ENCODE results near the gene ARL15. TPM values are rescaled to one million over a fixed set of nuclear protein-coding genes. Genes with fewer than 3 reads are reported as not detected.
A peak's percentile ranks its signal among the peaks of the same experiment; 100 is the strongest.

ARL15 gene
- total and polyA plus RNA-seq, 2 of the 4 experiments (the other 2 are of a cell fraction), result 7.3 to 19.2 TPM

GRCh38 chr5:54311176-54311677, 854 bp upstream of the ARL15 start:
- no peaks in the 10 kb centered on the region for H3K36me3 ChIP-seq (ENCODE audit: control insufficient read depth, insufficient read depth, low read length)
- peak overlapping the region; percentile 9; the same call in 1 of the 2 replicates for H4K5ac ChIP-seq (ENCODE audit: low read depth, low read length)
- H3K4me3 ChIP-seq (ENCODE audit: insufficient read depth, low read depth, low read length), result peak overlapping the region; percentile 62
- WGBS, 2 experiments (ENCODE audit: extremely low coverage in 2 of 2, insufficient read length in 1 of 2), result no CpG with 5 or more reads among the region's 16 CpGs
- intact Hi-C loops (cut with micrococcal nuclease), result loop anchor here (2.0 kb wide), 1 partner anchor 178 kb away; no protein-coding TSS in a partner anchor
- DNase-seq (peak; percentile 26), ATAC-seq (ENCODE audit: low read depth) (peak; percentile 5; the same call in 1 of the 2 replicates)
- no TSS peak for BruUV-seq (replicated peaks)
- H3K56ac ChIP-seq (ENCODE audit: extremely low read depth, insufficient read depth, low read length), result no peak overlapping the region
- CTCF ChIA-PET, result interaction anchor here (0.6 to 2.4 kb wide), 11 partner anchors 16 to 1545 kb away, joined by 3 to 13 read pairs (median 3); no protein-coding TSS in a partner anchor
- POLR2A ChIA-PET (ENCODE audit: unreplicated experiment), result interaction anchor here (0.6 kb wide), 1 partner anchor 56 kb away, joined by 3 read pairs; no protein-coding TSS in a partner anchor
- peak overlapping the region; percentile 72 for H3K9ac ChIP-seq (ENCODE audit: low read depth, low read length)
- H3K9me3 ChIP-seq (ENCODE audit: control insufficient read depth, insufficient read depth, low read length), result no peaks in the 10 kb centered on the region
- no peak overlapping the region; the same call in 1 of the 2 replicates for H2BK120ac ChIP-seq (ENCODE audit: low read depth, low read length)
- H2BK15ac ChIP-seq (ENCODE audit: low read depth, low read length), result no peak overlapping the region; the same call in 2 of the 3 replicates
- H2BK5ac ChIP-seq (ENCODE audit: low read depth, low read length, poor library complexity, severe bottlenecking), result no peak overlapping the region
- peak overlapping the region; percentile 19; the same call in 1 of the 2 replicates for H3K18ac ChIP-seq (ENCODE audit: low read depth, low read length)
- in situ Hi-C loops (cut with MboI; ENCODE audit: low sequenced_read_pairs), result no loop called here
- peak overlapping the region; percentile 79 for H3K27ac ChIP-seq (ENCODE audit: insufficient read depth, low read length)
- H2AK5ac ChIP-seq (ENCODE audit: low read depth, low read length), result no peak overlapping the region
- peak overlapping the region; percentile 39 for H3K23ac ChIP-seq (ENCODE audit: low read depth, low read length)
- no peak overlapping the region for H4K91ac ChIP-seq (ENCODE audit: insufficient read depth, low read depth, low read length)
- H3K9me1 ChIP-seq (ENCODE audit: insufficient read depth, low read length), result no peaks in the 10 kb centered on the region; the same call in 1 of the 2 replicates
- H3K27me3 ChIP-seq (ENCODE audit: control insufficient read depth, insufficient read depth, low read length), result peaks cover 3% of the 10 kb centered on the region; the same call in 1 of the 2 replicates
- peak overlapping the region in 1 of 2 experiments; percentile 65; a peak in 1 of 4 replicates for H4K8ac ChIP-seq (ENCODE audit: low read depth in 2 of 2, low read length in 2 of 2)
- H2AFZ ChIP-seq (replicated peaks; ENCODE audit: low read length, poor library complexity), result peak overlapping the region; percentile 91
- H3K4ac ChIP-seq (ENCODE audit: low read depth, low read length), result peak overlapping the region; percentile 57
- peak overlapping the region; percentile 95 for H3K4me2 ChIP-seq (ENCODE audit: low read depth, low read length)
- no peaks in the 10 kb centered on the region; the same call in 1 of the 2 replicates for H3K4me1 ChIP-seq (ENCODE audit: control insufficient read depth, insufficient read depth, low read length)
- H2AK9ac ChIP-seq (replicated peaks; ENCODE audit: low read depth, low read length, poor library complexity), result peak overlapping the region; percentile 39
- H3K14ac ChIP-seq (replicated peaks; ENCODE audit: low read depth, low read length), result peak overlapping the region; percentile 84; the same call in 1 of the 2 replicates
- H4K20me1 ChIP-seq (ENCODE audit: insufficient read depth, low read length), result no peaks in the 10 kb centered on the region; the same call in 1 of the 2 replicates
- H2BK20ac ChIP-seq (ENCODE audit: low read depth, low read length), result no peak overlapping the region
- dilution Hi-C loops (cut with HindIII; ENCODE audit: low sequenced_read_pairs, unreplicated experiment), result no loop called here
- peaks cover 0 to 14% of the 10 kb centered on the region in 2 experiments; a peak in 2 of 4 replicates for H3K79me1 ChIP-seq (ENCODE audit: low read depth in 1 of 2, low read length in 2 of 2)
- TF ChIP-seq CHD1 (IDR thresholded peaks at IDR 0.05; ENCODE audit: low read depth, low read length) (no peak), FOS (IDR thresholded peaks at IDR 0.05; ENCODE audit: low read depth, low read length) (no peak), CTCF (conservative IDR thresholded peaks at IDR 0.05; ENCODE audit: low read depth, low read length) (no peak), CEBPB (IDR thresholded peaks at IDR 0.05; ENCODE audit: low read depth, low read length) (no peak), MAZ (IDR thresholded peaks at IDR 0.05; ENCODE audit: borderline replicate concordance, low read depth, low read length) (no peak), SMC3 (IDR thresholded peaks at IDR 0.05; ENCODE audit: low read depth, low read length) (no peak), RAD21 (IDR thresholded peaks at IDR 0.05; ENCODE audit: low read length) (no peak), NFE2L2 (IDR thresholded peaks at IDR 0.05; ENCODE audit: low read depth, low read length) (no peak), BHLHE40 (IDR thresholded peaks at IDR 0.05; ENCODE audit: low read depth, low read length) (no peak), RCOR1 (IDR thresholded peaks at IDR 0.05; ENCODE audit: insufficient replicate concordance, low read length) (no peak), POLR2A (IDR thresholded peaks at IDR 0.05; ENCODE audit: low read depth, low read length) (no peak), ELK1 (IDR thresholded peaks at IDR 0.05; ENCODE audit: borderline replicate concordance, low read depth, low read length) (no peak), MAFK (IDR thresholded peaks at IDR 0.05; ENCODE audit: low read depth, low read length) (no peak), MXI1 (IDR thresholded peaks at IDR 0.05; ENCODE audit: borderline replicate concordance, low read depth, low read length) (no peak), RFX5 (IDR thresholded peaks at IDR 0.05; ENCODE audit: low read depth, low read length) (no peak)
